GM23338 (cell line): ENCODE data around the gene EXOC6.
A peak's percentile ranks its signal among the peaks of the same experiment; 100 is the strongest.

Experiments used
- EZH2 ChIP-seq: fragments of 200-600 bp; sonication (generic); IDR thresholded peaks from one replicate; pipeline ENCODE4 v1.8.0; 2017; ENCODE audit warnings: antibody characterized with exemption, mild to moderate bottlenecking, low read depth; ENCODE audit not compliant: unreplicated experiment
- EZH2phosphoT487 ChIP-seq: fragments of 200-600 bp; sonication (generic); IDR thresholded peaks from one replicate; pipeline ENCODE4 v1.8.1; 2018; ENCODE audit warnings: antibody characterized with exemption; ENCODE audit not compliant: unreplicated experiment
- JUNB ChIP-seq: IDR thresholded peaks from one replicate; pipeline ENCODE4 v1.6.1; 2016; ENCODE audit warnings: antibody characterized with exemption; ENCODE audit not compliant: unreplicated experiment
- NANOG ChIP-seq: IDR thresholded peaks from 2 replicates; pipeline ENCODE4 v1.6.1; 2016; ENCODE audit warnings: antibody characterized with exemption, borderline replicate concordance
- POLR2AphosphoS5 ChIP-seq: IDR thresholded peaks from 2 replicates; pipeline ENCODE4 v1.6.1; 2016; ENCODE audit warnings: antibody characterized with exemption, low read depth
- REST ChIP-seq: IDR thresholded peaks from one replicate; pipeline ENCODE4 v1.6.1; 2018; ENCODE audit warnings: antibody characterized with exemption; ENCODE audit not compliant: unreplicated experiment
- STAT1 ChIP-seq: IDR thresholded peaks from one replicate; pipeline ENCODE4 v1.6.1; 2016; ENCODE audit warnings: antibody characterized with exemption; ENCODE audit not compliant: unreplicated experiment
- TF ChIP-seq, protein P1 (sequence below), 2 experiments: fragments of 200-600 bp in 1 of 2; sonication (generic) in 1 of 2; conservative IDR thresholded peaks; 2 replicates each; pipeline versions ENCODE4 v1.5.1 to v1.6.1; 2016 to 2017; ENCODE audit warnings: antibody characterized with exemption in 2 of 2, low read depth in 2 of 2, mild to moderate bottlenecking in 2 of 2, moderate library complexity in 1 of 2
- TF ChIP-seq, protein P2 (sequence below): IDR thresholded peaks from 2 replicates; pipeline ENCODE4 v1.6.1; 2016; ENCODE audit warnings: antibody characterized with exemption

DNA sequence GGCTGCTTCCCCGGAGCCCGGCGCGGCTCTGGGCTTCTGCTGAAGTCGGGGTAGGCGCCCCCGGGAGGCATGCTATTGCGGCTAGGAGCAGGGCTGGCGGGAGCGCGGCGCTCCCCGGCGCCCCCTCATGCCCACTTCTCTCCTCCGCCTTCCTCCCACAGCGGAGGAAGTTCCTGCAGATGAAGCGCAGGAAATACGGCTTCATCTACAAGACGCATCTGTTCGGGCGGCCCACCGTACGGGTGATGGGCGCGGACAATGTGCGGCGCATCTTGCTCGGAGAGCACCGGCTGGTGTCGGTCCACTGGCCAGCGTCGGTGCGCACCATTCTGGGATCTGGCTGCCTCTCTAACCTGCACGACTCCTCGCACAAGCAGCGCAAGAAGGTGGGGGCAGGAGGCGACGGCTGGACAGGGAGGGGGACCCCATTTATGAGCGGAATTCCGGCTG is 225.9 kb downstream of the EXOC6 start:
- TF ChIP-seq, protein P1, sequence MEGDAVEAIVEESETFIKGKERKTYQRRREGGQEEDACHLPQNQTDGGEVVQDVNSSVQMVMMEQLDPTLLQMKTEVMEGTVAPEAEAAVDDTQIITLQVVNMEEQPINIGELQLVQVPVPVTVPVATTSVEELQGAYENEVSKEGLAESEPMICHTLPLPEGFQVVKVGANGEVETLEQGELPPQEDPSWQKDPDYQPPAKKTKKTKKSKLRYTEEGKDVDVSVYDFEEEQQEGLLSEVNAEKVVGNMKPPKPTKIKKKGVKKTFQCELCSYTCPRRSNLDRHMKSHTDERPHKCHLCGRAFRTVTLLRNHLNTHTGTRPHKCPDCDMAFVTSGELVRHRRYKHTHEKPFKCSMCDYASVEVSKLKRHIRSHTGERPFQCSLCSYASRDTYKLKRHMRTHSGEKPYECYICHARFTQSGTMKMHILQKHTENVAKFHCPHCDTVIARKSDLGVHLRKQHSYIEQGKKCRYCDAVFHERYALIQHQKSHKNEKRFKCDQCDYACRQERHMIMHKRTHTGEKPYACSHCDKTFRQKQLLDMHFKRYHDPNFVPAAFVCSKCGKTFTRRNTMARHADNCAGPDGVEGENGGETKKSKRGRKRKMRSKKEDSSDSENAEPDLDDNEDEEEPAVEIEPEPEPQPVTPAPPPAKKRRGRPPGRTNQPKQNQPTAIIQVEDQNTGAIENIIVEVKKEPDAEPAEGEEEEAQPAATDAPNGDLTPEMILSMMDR (conservative IDR thresholded peaks at IDR 0.05; ENCODE audit: low read depth in 2 of 2), result peak in 1 of 2 experiments; percentile 40; a peak in 1 of 4 replicates
- TF ChIP-seq POLR2AphosphoS5, result no peak; the same call in 1 of the 2 replicates
- TF ChIP-seq EZH2, result peak; percentile 80
- TF ChIP-seq EZH2phosphoT487, result peak; percentile 89
- TF ChIP-seq REST, result no peak
- TF ChIP-seq, protein P2, sequence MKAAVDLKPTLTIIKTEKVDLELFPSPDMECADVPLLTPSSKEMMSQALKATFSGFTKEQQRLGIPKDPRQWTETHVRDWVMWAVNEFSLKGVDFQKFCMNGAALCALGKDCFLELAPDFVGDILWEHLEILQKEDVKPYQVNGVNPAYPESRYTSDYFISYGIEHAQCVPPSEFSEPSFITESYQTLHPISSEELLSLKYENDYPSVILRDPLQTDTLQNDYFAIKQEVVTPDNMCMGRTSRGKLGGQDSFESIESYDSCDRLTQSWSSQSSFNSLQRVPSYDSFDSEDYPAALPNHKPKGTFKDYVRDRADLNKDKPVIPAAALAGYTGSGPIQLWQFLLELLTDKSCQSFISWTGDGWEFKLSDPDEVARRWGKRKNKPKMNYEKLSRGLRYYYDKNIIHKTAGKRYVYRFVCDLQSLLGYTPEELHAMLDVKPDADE, result no peak
- TF ChIP-seq JUNB, result no peak
- no peak for TF ChIP-seq STAT1
- TF ChIP-seq NANOG, result no peak
